Ishikawa (cell line): Measurements from ENCODE around the gene NAGLU.

Experiments used
- EGR1 ChIP-seq: IDR thresholded peaks from 2 replicates; pipeline ENCODE4 v1.6.1; 2012
- EP300 ChIP-seq: IDR thresholded peaks from 2 replicates; pipeline ENCODE4 v1.6.1; 2012; ENCODE audit warnings: borderline replicate concordance
- FOXM1 ChIP-seq: IDR thresholded peaks from 2 replicates; pipeline ENCODE4 v1.6.1; 2012; ENCODE audit warnings: low read depth, borderline replicate concordance
- RAD21 ChIP-seq: IDR thresholded peaks from 2 replicates; pipeline ENCODE4 v1.6.1; 2012; ENCODE audit warnings: low read depth
- TEAD4 ChIP-seq: IDR thresholded peaks from 2 replicates; pipeline ENCODE4 v1.6.1; 2012
- TF ChIP-seq, protein P1 (sequence below): IDR thresholded peaks from 2 replicates; pipeline ENCODE4 v1.6.1; 2012

DNA sequence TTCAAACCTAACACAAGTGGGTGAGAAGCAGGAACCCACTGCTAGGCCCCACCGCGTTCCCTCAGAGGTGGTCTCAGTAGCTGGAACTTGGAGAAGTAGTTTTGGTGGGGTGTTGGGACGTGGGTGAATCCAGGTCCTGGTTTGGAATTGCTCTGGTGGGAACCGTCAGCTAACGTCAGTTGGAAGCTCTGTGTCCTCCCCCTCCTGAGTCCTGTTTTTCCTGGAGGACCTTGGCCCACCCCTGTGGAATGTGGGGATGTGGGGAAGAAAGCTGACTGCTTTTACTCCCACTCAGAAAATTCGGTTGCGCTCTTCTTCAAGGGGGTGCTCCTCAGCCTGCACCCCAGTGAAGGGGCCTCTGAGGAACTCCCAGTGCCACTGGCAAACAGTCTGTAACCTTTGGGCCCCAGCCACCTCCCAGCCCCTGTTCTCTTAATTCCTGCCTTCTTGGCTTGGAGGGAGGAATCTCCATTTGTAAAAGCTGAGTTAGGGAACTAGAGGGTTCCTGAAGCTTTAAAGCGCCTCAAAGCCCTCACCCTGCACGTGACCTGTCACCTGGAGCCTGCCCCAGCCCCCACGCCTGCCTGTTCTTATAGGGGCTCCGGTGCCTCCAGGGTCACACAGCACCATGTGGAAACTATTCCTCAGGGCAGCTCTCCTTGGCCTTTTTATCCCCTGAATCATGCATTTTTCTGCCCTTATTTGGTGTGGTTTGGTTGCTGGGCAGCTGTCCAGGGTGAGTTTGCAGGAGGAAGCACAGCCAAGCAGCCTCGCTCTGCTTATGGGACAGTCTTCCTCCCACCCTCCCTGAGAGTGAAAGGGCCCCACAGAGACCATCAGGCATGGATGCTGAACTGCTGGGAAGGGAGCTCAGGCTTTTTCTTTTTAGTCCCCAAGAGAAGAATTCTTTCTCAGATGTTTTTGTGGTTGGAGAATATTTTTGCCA lies 16.2 kb upstream of the NAGLU start:
- TF ChIP-seq EGR1, result no peak
- peak; percentile 85 for TF ChIP-seq TEAD4
- no peak for TF ChIP-seq RAD21
- TF ChIP-seq, protein P1, sequence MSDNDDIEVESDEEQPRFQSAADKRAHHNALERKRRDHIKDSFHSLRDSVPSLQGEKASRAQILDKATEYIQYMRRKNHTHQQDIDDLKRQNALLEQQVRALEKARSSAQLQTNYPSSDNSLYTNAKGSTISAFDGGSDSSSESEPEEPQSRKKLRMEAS, result peak; percentile 95
- TF ChIP-seq FOXM1, result peak; percentile 87
- peak; percentile 89; the same call in 1 of the 2 replicates for TF ChIP-seq EP300
